SW 1271 (cell line): ENCODE measurements around the gene CLEC9A.

Experiments
- DNase-seq, 2 experiments: peaks; one replicate each; lab custom pipeline; 2025; lab: John Stamatoyannopoulos, UW

CLEC9A gene

DNA sequence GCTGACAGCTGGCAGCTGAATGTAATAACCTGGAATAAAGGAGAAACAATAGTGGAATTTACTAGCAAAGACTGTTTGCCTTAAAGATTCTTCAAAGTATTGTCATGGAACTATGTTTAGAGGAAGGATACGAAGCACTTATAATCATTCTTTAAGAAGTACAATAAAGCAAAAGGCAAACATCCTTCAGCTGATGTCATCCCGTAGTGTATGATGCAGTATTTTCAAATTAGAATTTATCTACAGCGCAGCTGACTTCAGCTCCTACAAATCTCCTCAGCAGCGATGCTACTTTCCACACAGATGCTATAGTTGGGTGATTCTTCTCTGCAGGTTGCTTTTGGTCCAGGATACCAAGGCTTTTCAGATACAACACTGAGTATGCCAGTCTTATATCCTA lies 36.8 kb downstream of the CLEC9A start:
- no peak for DNase-seq

DNA sequence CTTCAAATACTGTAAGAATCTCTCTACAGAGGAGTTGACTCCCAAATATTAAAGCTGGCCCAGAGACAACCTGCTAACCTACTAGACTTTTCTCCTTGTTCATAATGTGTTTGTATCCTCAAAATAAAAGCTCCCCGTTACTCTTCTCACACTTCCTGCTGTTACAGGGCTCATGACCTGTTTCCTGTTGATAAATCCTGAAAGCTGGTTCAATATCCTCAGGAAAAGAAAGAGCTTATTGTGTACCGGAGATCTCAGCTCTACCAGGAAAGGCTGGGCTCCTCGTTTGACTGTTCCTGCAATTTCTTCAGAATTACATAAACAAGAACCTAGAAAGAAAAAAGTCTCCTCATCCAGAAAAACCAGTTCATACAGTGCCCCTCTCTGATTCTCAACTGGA lies 37.5 kb downstream of the CLEC9A start:
- DNase-seq = no peak

DNA sequence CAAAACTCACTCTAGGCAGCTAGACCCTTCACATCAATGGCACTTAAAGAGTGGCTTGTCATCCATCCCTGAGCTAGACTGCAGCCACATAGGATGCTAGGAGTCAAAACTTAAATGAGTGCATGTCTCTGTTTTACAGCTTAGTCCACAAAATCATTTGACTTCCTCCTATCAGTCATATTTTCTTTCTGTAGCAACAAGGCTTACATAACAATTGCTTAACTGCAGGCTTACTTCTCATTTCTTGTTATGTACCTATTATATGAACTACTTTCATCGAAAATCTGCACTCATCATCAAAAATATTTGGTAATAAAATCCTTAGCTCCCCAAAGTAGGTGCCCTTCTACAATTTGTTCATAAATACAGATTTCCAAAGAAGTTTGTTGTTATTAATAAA lies 38.2 kb downstream of the CLEC9A start:
- no peak for DNase-seq

DNA sequence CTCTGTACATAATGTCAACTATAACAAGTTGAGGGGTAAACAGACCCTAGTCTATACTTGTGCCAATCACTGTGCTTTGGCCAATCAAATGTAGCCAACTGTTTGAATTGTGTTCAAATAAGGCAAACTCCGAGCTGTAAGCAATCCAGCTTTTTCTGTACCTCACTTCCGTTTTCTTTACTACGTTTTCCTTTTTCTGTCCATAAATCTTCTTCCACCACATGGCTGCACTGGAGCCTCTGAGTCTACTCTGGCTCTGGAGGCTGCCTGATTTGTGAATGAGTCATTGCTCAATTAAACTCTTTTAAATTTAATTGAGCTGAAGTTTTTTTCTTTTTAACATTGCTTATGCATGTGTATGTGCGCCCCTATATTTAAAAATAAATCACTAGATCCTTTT lies 38.6 kb downstream of the CLEC9A start:
- no peak for DNase-seq

DNA sequence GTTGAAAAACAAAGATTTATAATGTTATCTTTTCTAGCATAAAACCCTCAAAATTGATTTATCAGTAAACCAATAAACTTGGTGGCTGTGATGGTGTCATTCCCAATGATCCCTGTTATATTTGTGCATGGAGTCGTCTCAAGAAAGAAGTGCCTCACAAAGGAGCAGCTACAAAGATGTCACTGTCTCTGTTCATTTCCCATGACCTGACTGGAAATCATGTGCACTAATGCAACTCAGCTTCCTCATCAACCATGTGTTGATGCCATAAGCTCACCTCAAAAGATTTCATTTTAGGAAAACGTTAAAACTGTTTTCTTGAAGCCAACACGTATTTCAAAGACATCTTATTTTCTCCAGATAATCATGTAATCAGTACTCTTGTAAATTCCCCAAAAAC lies 39.5 kb downstream of the CLEC9A start:
- no peak for DNase-seq

DNA sequence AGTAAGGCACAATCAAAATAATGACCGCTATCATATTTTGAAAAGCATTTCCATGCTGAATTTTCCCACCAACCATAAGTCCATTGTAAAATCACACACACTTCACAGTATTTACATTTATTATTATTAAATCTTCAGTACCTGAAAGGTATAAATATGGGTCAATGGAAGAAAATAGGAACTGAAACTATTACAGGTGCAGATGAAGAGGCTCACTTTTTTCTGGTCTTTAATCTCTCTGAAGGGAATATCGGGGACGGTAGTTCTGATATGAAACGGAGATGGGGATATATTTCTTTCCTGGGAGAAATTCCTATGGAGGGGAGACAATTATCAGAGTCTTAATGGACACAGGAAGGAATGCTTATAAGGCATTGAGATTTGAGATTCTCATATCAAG lies 39.9 kb downstream of the CLEC9A start:
- DNase-seq = no peak

DNA sequence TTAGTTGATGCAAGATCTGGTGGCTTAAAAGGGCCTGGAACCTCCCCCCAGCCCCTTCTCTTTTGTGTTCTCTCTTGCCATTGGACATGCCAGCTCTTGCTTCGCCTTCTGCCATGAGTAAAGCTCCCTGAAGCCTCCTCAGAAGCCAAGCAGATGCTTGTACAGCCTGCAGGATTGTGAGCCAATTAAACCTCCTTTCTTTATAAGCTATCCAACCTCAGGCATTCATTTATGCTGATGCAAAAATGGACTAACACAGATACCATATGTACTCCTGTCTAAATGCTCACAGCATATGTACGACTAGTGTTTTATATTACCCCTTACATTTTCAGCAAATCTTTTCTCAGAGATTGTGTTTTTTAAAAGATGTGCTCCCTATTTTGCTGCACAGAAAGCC lies 41.6 kb downstream of the CLEC9A start:
- no peak for DNase-seq

DNA sequence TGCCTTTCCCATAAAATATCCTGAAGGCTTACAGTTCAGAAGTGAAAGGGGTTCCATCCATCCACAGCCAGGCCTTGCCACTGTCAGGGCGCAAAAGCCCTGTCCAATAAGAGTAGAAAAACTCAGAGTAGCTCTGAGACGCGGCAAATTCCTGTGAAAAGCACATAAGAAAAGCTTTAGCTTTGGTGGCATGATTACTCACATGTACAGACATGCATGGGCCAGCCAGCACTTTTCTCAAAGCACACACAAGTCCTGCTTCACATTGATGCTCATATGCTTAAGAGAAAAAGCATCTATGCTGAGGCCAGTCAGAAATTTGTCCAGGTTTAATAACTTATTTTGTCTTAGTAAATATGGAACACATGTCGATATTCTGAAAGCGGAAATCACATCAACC lies 42.8 kb downstream of the CLEC9A start:
- DNase-seq = no peak

DNA sequence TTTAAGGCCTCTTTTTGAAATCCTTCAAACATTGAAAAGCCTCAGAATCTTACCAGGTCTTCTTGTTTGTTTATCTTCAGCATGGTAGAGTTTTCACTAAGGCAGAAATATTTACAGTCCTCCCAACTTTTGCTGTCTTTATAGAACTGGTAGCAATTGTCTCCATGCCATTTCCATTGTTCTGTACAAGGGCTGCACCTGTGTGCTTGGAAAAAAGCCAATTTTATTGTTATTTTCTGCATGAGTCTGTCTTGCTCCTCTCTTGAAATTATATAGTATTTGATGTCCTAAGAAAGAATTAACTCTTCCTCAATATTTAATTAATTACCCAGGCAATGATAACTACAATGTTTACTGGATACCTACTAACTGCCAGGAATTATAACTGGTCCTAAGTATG lies 45.0 kb downstream of the CLEC9A start:
- DNase-seq = no peak

DNA sequence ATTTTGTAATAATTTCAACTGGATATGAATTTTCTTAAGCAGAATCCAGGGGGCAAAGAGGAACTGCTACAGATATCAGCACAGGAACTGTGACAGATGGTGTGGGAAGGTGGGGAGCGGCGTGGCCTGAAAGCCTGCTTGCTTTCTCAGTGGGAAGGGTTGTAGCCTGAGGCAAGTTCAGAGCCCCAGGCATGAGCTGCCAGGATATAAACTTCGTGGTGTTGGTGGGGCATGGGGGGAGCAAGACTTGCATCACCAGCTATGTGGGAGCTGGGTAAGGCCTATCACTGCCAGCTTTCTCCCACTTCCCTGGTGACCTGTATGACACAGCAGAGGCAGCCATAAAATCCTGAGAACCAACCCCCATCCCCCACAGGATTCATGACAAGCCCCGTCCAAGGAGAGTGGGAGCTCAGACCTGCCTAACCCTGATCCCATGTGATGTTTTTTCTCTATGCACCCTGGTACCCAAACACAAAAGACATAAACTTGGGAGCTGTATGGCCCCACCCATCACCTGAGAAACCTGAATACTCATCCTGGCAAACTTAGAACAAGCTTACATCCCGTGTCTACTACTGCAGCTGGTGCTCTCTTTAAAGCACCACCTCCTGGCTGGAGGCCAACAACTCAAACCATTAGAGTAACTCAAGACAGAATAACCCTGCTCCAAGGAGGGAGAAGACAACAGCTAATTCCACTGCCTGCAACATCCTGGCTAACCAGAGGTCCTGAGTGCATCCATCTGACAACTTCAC lies 51.8 kb downstream of the CLEC9A start:
- DNase-seq = no peak

DNA sequence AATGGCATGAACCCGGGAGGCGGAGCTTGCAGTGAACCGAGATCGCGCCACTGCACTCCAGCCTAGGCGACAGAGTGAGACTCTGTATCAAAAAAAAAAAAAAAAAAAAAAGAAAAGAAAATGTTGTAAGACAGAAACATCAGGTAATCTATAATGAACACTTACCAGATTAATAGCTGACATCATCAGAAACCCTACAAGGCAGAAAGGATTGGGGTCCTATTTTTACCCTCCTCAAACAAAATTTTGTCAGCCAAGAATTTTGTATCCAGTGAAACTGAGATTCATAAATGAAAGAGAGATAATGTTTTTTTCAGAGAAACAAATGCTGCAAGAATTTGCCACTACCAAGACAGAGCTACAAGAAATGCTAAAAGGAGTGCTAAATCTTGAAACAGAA lies 54.3 kb downstream of the CLEC9A start:
- no peak for DNase-seq

DNA sequence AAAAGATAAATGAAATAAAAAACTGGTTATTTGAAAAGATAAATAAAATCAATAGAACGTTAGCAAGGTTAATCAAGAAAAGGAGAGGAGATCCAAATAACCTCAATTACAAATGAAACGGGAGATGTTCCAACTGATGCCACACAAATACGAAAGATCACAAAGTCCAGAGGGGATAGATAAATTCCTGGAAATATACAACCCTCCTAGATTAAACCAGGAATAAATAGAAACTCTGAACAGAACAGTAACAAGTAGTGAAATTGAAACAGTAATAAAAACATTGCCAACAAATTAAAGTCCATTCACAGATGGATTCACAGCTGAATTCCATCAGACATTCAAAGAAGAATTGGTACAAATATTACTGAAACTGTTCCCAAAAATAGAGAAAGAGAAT lies 55.9 kb downstream of the CLEC9A start:
- no peak for DNase-seq

DNA sequence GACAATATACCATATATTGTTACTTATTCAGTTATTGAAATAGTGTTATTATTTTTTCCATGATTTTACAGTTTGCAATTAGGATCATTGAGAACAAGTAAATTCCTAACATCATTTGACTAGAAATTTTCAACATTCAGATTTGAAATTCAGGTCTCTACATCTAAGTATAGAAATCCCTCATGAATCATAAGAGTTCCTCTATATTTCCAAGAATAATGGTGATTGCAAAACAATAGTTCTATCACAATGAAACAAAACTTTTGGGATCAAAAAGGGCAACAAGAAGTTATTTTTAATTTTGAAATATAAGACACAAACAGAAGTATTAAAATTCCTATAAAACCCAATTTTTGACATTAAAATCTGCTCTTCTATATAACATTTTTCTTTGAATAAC lies 57.5 kb downstream of the CLEC9A start:
- no peak for DNase-seq

DNA sequence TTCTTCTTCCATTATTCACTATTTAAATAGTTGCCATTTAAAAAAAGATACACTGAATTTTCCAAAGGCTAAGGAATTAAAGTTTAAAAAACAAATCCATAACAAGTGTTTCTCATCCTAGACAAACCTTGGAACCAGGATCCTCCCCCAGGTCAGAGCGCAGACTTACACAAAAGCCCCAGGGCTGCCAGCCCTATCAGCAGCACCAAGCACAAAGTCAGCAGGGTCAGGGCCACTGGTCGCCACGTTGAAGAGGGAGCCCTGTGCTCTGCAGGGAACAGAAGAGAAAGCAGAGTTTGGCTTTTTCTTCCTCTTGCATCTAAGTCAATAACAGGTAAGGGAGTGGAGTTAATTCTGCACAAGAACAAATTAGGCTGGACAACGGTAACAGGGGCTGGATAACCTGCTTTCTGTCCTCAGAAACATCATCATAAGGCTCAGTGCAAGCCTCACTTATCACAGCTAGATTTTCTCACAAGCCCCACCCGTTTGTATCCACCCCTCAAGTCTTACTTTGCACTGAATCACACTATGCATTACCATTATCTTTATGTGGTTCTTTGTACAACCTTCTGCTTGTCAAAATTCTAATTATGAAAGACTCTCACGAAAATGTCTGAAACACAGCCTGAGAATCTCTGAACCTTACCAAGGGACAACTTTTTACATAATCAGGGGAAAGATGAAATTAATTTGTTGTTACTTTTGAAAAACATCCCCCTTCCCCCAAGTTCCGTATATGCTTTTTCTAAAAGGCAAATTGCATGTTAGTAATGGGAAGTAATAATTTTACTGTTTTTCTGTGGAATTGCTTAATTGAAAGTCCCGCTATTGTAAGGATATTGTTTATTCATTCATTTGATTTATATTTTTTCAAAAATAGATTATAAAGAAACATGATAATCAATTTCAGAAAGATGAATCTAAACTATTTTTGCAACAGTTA lies 58.7 kb downstream of the CLEC9A start:
- no peak for DNase-seq

DNA sequence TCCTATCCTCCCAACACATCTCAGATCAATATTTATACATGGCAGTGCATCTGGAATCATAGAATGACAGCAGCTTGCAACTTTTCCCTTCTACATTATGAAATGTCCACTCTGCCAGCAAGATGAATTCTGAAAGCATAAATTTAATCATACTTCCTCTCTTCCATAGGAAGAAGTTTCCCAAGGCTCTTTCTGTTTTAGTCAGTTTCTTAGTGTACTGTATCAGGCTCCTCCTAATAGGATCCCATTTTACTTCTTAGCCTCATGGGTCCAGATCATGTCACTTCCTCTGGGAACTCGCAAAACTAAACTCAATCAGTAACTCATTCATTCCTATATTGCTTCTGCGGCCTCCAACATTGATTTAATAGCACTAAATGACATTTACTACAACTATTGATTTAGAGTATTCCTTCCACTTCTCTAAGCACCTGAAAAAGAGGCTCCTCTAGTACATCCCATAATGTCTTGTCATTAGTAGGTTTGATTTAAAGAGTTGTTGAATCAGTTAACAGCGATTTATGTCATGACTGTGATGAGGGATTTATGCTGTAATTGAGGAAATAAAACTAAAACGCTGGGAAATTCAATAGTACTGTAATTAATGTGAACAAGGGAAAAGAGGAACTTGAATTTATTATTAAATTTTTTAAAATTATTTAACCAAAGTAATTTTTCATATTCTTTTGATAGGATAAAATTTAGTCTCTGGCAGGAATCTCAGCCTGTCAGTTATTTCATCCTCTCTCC lies 64.3 kb downstream of the CLEC9A start:
- no peak for DNase-seq

DNA sequence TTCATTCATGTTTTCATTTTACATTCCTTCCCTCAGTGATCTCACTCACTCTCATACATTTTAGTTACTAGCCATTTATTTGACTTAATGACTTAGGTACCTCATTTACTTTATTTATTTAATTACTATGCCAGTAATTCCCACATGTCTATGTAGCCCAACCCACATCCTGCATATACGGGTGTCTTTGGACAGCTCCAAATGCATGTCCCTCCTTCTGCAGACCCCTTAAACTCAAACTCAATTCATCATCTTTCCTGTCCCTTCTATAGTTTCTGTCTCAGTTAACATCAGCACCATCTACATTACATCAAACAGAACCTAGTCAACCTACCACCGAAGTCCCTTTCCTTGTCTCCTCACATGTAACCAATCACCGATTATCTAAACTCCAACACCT lies 65.5 kb downstream of the CLEC9A start:
- no peak for DNase-seq

DNA sequence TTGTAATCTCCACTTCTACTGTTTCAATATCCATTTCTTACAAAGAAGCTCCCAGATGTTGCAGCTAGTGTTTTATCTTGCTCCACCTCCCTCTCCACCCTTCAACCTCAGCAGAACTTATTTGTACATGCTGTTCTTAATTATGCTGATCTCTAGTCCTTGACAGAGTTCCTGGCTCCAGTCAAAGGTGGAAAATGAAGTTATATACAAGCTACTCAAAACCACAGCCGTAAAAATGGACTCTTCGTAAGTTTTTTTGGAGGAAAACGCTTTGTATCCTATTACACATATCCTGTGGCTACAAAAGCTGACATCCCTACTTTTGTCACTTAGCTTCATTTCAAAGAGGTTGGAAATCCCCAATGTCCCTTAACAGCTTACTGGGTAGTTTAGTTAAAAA lies 67.0 kb downstream of the CLEC9A start:
- DNase-seq = no peak

DNA sequence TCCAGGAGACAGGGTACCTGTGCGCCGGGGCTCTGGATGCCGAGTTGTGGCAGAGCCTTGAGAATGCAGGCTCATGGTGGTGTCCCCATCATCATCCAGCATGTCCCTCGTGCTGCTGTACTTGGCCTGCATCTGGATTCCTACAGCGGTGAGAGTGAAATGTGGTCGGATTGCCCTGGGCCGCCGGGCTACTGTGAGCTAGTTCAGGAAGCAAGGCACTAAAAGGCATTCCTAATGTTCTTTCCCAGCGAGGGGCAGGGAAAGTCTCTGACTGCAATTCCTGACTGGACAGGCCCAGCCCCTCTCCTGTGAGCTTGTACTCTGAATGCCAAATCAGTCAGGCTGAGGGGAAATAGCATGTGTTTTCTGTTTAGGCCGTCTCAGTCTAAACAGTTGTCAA lies 68.3 kb downstream of the CLEC9A start, which contains the start of gene CLEC1A:
TSS of gene CLEC1A (minus strand) at position 195 of the 400 bp plus-strand sequence. CDS start at position 132, 63 bp downstream.
- no peak for DNase-seq

DNA sequence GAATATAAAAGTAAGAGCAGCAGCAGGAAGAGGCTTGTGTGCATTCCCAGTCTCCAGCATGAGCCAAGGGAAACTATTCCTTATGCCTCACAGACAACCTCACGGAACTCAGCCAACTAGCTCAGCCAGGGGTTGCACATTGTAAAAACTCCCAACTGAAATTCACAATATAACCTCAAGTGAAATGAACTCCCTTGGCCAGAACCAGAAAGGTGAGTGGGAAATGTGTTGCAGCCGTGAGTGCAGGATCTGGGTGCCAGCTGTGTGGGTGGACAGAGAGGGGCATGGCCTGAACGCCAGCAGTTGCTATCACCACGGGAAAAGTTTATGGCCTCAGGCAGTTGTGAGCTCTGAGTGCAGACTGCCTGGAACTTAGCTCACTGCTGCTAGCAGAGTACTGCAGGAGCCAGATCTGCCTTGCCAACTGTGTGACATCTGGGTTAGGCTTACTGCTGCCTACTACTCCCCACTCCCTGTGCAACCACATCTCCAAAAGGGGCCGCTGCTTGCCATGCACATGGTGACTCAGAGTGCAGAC lies 70.6 kb downstream of the CLEC9A start:
- DNase-seq = no peak

DNA sequence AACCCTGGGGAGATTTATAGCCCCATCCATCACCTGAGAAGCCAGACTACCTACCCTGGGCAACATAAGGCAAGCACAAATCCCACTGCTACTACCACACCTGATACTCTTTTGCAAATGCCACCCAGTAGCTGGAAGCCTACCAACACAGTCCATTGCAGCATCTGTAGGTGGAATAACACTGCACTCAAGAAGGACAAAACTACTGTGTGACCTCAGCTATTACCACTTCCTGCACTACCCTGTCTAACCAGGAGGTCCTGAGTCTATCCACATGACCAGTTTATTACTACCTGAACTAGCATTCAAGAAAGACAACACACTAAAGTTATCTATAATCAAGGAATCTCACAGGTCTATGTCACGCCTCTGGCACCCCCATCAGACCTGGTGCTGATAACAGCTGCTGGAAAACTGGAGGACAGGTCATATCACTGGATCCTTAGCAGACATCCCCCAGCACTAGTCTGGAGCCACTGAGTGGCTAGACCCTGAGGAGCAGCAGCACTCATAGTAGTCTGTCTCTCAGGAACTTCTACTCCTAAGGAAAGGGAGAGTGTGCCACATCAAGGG lies 71.3 kb downstream of the CLEC9A start:
- DNase-seq = no peak

DNA sequence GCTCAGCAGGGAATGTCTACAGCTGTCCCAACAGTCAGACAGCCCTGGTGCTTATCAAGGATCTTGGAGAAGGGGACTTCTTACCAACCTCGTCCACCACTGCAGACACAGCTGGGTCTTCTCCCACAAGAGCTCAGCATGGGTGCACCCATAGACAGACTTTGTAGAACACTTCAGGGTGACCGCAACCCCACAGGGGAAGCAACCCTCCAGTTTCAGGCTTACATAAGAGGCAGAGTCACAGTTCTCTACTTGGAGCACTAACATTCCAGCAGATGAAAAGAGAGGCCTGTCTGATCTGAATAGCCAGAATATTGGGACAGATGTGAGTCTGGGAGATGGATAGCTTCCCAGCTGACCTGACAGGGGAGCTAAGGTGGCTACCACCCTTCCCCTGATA lies 71.8 kb downstream of the CLEC9A start:
- no peak for DNase-seq
